ENCODE data around the gene CD38.

DNA sequence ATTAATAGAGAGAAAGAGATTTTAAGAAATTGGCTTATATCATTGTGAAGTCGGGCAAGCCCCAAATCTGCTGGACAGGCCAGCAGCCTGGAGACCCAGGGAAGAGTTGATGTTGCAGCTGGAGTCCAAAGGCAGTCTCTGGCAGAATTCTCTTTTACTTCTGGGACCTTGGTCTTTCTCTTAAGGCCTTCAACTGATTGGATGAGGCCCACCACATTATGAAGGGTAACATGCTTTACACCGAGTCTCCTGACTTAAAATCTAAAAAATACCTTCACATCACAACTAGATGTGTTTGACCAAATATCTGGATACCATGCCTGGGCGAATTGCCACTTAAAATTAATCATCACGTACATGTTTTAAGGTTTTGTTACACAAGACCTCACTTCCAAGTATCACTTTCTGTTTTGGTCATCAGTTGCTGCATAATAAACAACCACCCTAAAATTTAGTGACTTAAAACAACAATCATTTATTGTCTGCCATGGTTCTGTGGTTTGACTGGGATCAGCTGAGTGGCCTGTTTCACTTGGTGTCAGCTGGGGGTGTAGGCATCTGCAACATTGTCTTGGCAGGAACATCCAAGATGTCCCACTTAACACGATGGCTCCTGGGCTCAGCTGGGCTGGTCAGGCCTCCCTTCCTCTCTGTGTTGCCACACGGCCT, 3.4 kb downstream of the CD38 start:
- TF ChIP-seq, protein P1, sequence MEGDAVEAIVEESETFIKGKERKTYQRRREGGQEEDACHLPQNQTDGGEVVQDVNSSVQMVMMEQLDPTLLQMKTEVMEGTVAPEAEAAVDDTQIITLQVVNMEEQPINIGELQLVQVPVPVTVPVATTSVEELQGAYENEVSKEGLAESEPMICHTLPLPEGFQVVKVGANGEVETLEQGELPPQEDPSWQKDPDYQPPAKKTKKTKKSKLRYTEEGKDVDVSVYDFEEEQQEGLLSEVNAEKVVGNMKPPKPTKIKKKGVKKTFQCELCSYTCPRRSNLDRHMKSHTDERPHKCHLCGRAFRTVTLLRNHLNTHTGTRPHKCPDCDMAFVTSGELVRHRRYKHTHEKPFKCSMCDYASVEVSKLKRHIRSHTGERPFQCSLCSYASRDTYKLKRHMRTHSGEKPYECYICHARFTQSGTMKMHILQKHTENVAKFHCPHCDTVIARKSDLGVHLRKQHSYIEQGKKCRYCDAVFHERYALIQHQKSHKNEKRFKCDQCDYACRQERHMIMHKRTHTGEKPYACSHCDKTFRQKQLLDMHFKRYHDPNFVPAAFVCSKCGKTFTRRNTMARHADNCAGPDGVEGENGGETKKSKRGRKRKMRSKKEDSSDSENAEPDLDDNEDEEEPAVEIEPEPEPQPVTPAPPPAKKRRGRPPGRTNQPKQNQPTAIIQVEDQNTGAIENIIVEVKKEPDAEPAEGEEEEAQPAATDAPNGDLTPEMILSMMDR (IDR thresholded peaks at IDR 0.05): no peak
- TF ChIP-seq EZH2 (IDR thresholded peaks at IDR 0.05) (no peak), EZH2phosphoT487 (IDR thresholded peaks at IDR 0.05) (no peak)

All from neural progenitor cell (in vitro differentiated cells).